Effector memory CD8-positive, alpha-beta T cell (primary cell): Measurements from ENCODE around the gene XKR7.

Source experiments
- ATAC-seq: fragments of 150-1000 bp; cut with Tn5 transposase; replicated peaks from 2 replicates; pipeline ENCODE4 v1.10.0; 2021; ENCODE audit warnings: mild to moderate bottlenecking, moderate library complexity
- DNase-seq, 3 experiments: peaks; one replicate each; pipeline ENCODE4 v3.0.0; 2021
- H3K27ac Mint-ChIP-seq, 2 donors: one replicate each; pipeline ENCODE4 v1.8.0; 2022; ENCODE audit warnings: mild to moderate bottlenecking in 2 of 2, mixed read lengths in 2 of 2, moderate library complexity in 2 of 2
- H3K27me3 Mint-ChIP-seq, 2 donors: one replicate each; pipeline ENCODE4 v1.8.0; 2022; ENCODE audit warnings: mixed read lengths in 2 of 2
- H3K36me3 Mint-ChIP-seq: one replicate; pipeline ENCODE4 v1.8.0; 2022; ENCODE audit warnings: mild to moderate bottlenecking, moderate library complexity, mixed read lengths; ENCODE audit not compliant: insufficient read depth
- H3K4me1 Mint-ChIP-seq, 2 donors: one replicate each; pipeline ENCODE4 v1.8.0; 2022; ENCODE audit warnings: low read depth in 2 of 2, mixed read lengths in 2 of 2
- H3K4me3 Mint-ChIP-seq, 2 donors: one replicate each; pipeline ENCODE4 v1.8.0; 2022; ENCODE audit warnings: mild to moderate bottlenecking in 2 of 2, mixed read lengths in 2 of 2, moderate library complexity in 2 of 2
- H3K9me3 Mint-ChIP-seq, 2 donors: one replicate each; pipeline ENCODE4 v1.8.0; 2022; ENCODE audit warnings: mixed read lengths in 2 of 2

XKR7 gene

GRCh38 chr20:31998246-31998645 is 30.3 kb downstream of the XKR7 start:
- ATAC-seq (no peak), DNase-seq (no peak)
- H3K27me3 Mint-ChIP-seq = peaks cover 43 to 48% of the 10 kb centered on the region in 2 donors
- no peaks in the 10 kb centered on the region for H3K9me3 Mint-ChIP-seq
- peaks cover 0 to 5% of the 10 kb centered on the region in 2 donors for H3K4me1 Mint-ChIP-seq
- peaks cover 3% of the 10 kb centered on the region for H3K36me3 Mint-ChIP-seq
- no peak overlapping the region for H3K27ac Mint-ChIP-seq
- H3K4me3 Mint-ChIP-seq = no peak overlapping the region

- Mint-ChIP-seq H3K27me3 (peaks cover 6 to 23% of the 10 kb centered on the region in 2 donors), H3K27ac (peak overlapping the region in 1 of 2 donors; percentile 24), H3K4me1 (peaks cover 4 to 5% of the 10 kb centered on the region in 2 donors), H3K36me3 (peaks cover 3% of the 10 kb centered on the region), H3K9me3 (no peaks in the 10 kb centered on the region), H3K4me3 (no peak overlapping the region)
- no peak for ATAC-seq
- DNase-seq = no peak
These were observed 35.4 kb downstream of the XKR7 start for GRCh38 chr20:32003325-32003724.

DNA sequence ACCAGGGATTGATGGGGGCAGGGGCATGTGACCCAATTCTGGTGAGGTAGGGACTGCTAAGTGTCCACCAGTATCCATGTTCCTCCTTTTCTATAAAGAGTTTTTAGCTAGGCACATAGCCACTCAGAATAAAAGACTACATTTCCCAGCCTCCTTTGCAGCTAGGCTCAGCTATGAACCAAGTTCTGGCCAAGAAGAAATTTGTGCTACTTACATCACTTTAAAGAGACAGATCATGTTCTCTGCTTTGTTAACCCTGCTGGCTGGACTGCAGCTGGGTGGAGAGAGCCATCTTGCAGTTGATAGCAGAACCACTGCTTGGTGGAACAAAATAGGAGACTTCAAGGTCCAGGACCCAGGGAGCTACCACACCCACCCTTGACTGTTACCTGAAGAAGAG is 37.0 kb downstream of the XKR7 start:
- ATAC-seq (no peak), DNase-seq (no peak)
- peaks cover 4 to 5% of the 10 kb centered on the region in 2 donors for H3K4me1 Mint-ChIP-seq
- H3K9me3 Mint-ChIP-seq = no peaks in the 10 kb centered on the region
- no peak overlapping the region for H3K27ac Mint-ChIP-seq
- H3K4me3 Mint-ChIP-seq = no peak overlapping the region
- peaks cover 3% of the 10 kb centered on the region for H3K36me3 Mint-ChIP-seq
- H3K27me3 Mint-ChIP-seq = peaks cover 6 to 25% of the 10 kb centered on the region in 2 donors

- H3K9me3 Mint-ChIP-seq = no peaks in the 10 kb centered on the region
- H3K27me3 Mint-ChIP-seq = peaks cover 11 to 29% of the 10 kb centered on the region in 2 donors
- no peak overlapping the region for H3K4me3 Mint-ChIP-seq
- no peak for DNase-seq
- H3K36me3 Mint-ChIP-seq = peaks cover 3% of the 10 kb centered on the region
- H3K27ac Mint-ChIP-seq = no peak overlapping the region
- H3K4me1 Mint-ChIP-seq = peaks cover 4 to 5% of the 10 kb centered on the region in 2 donors
- no peak for ATAC-seq
These were observed 38.1 kb downstream of the XKR7 start for GRCh38 chr20:32006053-32006452.

DNA sequence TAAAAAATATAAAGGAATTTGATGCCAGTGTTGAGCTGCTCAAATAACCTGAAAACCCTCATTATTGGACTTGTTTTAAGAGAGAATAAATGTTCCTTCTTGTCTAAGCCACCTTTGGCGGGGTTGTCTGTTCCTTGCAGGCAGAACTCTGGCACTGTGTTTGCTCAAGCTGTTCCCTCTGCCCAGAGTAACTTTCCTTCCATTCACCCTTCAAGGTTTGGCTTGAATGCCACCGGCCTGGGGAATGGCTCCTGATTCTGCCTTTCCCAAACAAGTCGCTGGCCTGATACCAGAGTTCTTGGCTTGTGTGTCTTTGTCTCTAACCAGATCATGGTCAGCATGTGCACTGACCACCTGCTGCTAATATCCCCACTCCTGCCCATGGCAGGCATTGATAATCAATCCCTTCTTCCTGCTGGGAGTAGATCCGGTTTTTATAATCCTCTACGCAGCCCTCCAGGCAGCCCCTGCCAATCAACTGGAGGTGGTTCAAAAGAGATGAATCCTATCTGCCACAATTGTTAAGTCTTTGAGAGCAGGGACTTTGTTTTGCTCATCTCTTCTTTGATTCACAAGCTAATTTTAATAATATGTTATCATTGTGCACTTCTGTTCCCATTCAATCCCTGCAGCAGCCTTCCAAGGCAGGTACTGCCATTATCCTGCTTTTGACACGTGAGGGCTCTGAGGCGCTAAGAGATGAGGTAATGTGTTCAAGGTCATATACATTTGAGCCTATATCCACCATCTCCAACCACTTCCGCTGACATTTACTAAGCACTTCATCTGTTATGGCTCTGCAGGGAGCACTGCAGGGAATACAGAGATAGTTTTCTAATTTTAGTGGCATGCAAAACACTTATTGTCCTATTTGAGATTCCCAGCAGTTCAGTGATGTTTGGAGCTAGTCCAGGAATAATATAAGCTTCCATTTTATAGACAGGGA is 39.2 kb downstream of the XKR7 start:
- no peak for ATAC-seq
- no peak for DNase-seq
- no peak overlapping the region for H3K4me3 Mint-ChIP-seq
- peaks cover 11 to 36% of the 10 kb centered on the region in 2 donors for H3K27me3 Mint-ChIP-seq
- peak overlapping the region in 1 of 2 donors; percentile 36 for H3K27ac Mint-ChIP-seq
- no peaks in the 10 kb centered on the region for H3K9me3 Mint-ChIP-seq
- no peaks in the 10 kb centered on the region for H3K36me3 Mint-ChIP-seq
- peaks cover 4 to 5% of the 10 kb centered on the region in 2 donors for H3K4me1 Mint-ChIP-seq

DNA sequence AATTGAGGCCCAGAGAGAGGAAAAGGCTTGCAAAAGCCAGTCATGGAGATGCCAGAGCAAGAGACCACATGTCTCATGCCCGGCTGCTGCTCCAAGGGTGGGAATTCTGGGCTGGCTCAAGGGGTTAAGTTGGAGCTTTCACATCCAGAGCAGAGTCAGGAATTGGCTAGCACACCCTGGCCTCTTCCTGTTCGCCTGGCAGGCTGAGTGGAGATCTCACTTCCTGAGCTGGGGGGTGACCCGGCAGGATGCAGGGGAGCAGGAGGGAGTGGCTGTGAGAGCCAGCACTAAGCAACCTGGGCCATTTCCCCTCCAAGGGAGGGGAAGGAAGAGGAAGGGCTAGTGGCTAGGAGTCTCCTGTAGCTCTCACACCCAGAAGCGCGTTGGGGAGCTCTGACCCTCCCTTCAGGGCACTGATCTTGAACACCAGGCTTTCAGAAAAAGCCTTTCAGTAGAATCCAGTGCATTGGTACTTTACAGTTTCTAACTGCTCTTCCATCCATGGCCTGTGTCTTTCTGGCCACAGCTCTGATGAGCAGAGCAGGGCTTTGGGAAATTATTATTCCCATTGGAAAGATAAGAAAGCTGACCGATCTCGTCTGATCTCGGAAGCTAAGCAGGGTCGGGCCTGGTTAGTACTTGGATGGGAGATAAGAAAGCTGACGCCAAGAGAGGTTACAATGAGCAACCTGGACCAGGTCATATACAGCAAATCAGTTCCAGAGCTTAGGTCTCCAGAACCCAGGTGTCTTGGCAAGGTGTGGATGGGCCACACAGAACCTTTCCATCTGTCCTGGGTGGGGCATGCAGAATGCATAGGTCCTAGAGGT is 40.1 kb downstream of the XKR7 start:
- ATAC-seq = no peak
- peak overlapping the region in 1 of 2 donors; percentile 36 for H3K27ac Mint-ChIP-seq
- H3K27me3 Mint-ChIP-seq = peaks cover 11 to 38% of the 10 kb centered on the region in 2 donors
- no peaks in the 10 kb centered on the region for H3K9me3 Mint-ChIP-seq
- no peak overlapping the region for H3K4me3 Mint-ChIP-seq
- no peaks in the 10 kb centered on the region for H3K36me3 Mint-ChIP-seq
- no peak for DNase-seq
- peaks cover 4 to 5% of the 10 kb centered on the region in 2 donors for H3K4me1 Mint-ChIP-seq

DNA sequence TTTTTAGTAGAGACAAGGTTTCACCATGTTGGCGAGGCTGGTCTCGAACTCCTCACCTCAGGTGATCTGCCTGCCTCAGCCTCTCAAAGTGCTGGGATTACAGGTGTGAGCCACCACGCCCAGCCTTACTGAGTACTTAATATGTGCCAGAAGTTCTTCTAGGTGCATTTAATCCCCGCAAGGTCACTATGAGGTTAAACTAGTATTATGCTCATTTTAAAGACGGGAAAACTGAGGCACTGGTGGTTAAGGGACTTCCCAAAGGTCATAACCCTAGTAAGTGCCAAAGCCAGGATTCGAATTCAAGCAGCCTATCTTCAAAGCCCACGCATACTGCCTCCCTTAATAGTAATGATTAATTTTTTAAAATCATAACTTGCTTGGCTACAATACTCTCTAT is 41.6 kb downstream of the XKR7 start:
- DNase-seq (no peak), ATAC-seq (no peak)
- H3K9me3 Mint-ChIP-seq = no peaks in the 10 kb centered on the region
- H3K27ac Mint-ChIP-seq = no peak overlapping the region
- H3K4me3 Mint-ChIP-seq = no peak overlapping the region
- peaks cover 14 to 42% of the 10 kb centered on the region in 2 donors for H3K27me3 Mint-ChIP-seq
- H3K4me1 Mint-ChIP-seq = peaks cover 4 to 5% of the 10 kb centered on the region in 2 donors
- no peaks in the 10 kb centered on the region for H3K36me3 Mint-ChIP-seq

DNA sequence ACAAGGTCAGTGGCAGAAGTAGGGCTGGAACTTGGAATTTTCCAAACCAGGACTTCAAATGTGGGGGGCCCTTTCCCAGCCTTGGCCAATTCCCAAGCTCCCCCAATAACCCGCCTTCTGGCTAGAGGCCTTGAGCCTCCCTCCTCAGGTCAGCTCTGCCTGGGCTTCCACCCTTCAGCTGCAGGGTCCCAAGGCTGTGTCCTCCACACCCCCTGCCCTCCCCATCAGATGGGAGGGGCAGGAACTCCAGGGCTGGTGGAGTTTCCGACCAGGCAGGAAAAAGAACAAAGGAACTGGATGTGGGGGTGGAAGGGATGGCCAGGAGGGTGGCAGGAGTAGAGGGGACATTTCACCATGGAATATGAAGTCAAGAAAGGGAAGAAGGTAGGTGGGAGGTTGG is 42.1 kb downstream of the XKR7 start, which contains the start of gene CCM2L:
TSS of gene CCM2L (plus strand) at position 338 of the 400 bp plus-strand sequence. CDS start at position 355, 17 bp downstream.
- Mint-ChIP-seq H3K4me1 (peaks cover 4 to 5% of the 10 kb centered on the region in 2 donors), H3K36me3 (no peaks in the 10 kb centered on the region), H3K27ac (no peak within 1 kb of the TSS), H3K9me3 (no peaks in the 10 kb centered on the region), H3K4me3 (no peak within 1 kb of the TSS), H3K27me3 (peaks cover 20 to 47% of the 10 kb centered on the region in 2 donors)
- no peak for ATAC-seq
- no peak for DNase-seq

- Mint-ChIP-seq H3K27ac (no peak overlapping the region), H3K9me3 (no peaks in the 10 kb centered on the region), H3K4me1 (peaks cover 4 to 5% of the 10 kb centered on the region in 2 donors), H3K36me3 (no peaks in the 10 kb centered on the region), H3K4me3 (no peak overlapping the region), H3K27me3 (peaks cover 25 to 53% of the 10 kb centered on the region in 2 donors)
- ATAC-seq (no peak), DNase-seq (no peak)
These were observed 42.7 kb downstream of the XKR7 start for GRCh38 chr20:32010666-32011065.

DNA sequence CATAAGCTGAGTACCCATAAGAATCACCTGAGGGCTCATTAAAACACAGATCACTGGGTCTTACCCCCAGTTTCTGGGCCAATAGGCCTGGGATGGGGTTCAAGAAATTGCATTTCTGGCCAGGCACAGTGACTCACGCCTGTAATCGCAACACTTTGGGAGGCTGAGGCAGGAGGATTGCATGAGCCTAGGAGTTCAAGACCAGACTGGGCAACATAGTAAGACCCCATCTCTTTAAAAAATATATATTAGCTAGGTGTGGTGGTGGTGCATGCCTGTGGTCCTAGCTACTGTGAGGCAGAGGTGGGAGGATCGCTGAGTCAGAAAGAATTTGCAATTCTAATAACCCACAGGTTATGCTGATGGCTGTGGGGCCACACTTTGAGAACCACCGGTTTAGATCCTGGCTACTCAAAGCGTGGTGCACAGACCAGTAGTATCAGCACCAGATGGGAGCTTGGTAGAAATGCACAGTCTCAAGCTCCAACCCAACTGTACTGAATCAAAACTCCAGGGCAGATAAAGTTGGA is 44.3 kb downstream of the XKR7 start:
- Mint-ChIP-seq H3K27me3 (peaks cover 39 to 65% of the 10 kb centered on the region in 2 donors), H3K4me3 (no peak overlapping the region), H3K27ac (no peak overlapping the region), H3K4me1 (peaks cover 4 to 5% of the 10 kb centered on the region in 2 donors), H3K36me3 (no peaks in the 10 kb centered on the region), H3K9me3 (no peaks in the 10 kb centered on the region)
- DNase-seq (no peak), ATAC-seq (no peak)

GRCh38 chr20:32013326-32013725 is 45.4 kb downstream of the XKR7 start:
- H3K4me3 Mint-ChIP-seq = no peak overlapping the region
- DNase-seq (no peak), ATAC-seq (no peak)
- no peak overlapping the region for H3K27ac Mint-ChIP-seq
- H3K27me3 Mint-ChIP-seq = peaks cover 44 to 68% of the 10 kb centered on the region in 2 donors
- H3K9me3 Mint-ChIP-seq = no peaks in the 10 kb centered on the region
- no peaks in the 10 kb centered on the region for H3K36me3 Mint-ChIP-seq
- peaks cover 4 to 6% of the 10 kb centered on the region in 2 donors for H3K4me1 Mint-ChIP-seq

DNA sequence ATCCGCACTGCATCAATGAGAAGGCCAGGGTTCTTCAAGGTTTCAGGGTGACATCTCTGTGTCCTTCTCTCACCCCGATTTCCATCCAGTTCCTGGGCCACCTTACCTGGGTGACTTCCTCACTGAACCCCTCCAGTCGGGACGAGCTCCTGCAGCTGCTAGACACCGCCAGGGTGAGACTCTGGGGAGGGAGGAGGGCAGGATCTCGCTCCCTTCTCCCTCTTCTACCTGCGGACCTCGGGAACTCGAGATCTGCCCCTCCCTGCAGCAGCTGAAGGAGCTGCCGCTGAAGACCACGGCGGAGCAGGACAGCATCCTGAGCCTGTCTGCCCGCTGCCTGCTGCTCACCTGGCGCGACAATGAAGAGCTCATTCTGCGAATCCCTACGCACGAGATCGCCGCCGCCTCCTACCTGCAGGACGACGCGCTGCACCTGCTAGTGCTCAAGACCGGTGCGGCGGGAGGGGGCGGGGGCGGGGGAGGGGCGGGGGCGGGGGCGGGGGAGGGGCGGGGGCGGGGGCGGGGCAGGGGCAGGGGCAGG is 49.8 kb downstream of the XKR7 start:
- Mint-ChIP-seq H3K4me3 (peak overlapping the region; percentile 84 to 89), H3K27me3 (peaks cover 77 to 86% of the 10 kb centered on the region in 2 donors), H3K27ac (no peak overlapping the region), H3K4me1 (peaks cover 17 to 19% of the 10 kb centered on the region in 2 donors), H3K36me3 (no peaks in the 10 kb centered on the region), H3K9me3 (no peaks in the 10 kb centered on the region)
- ATAC-seq (peak; percentile 64), DNase-seq (peak; percentile 14 to 24 (median 23))
